ENCODE measurements around the gene CDH13. TPM values are rescaled to one million over a fixed set of nuclear protein-coding genes. Genes with fewer than 3 reads are reported as not detected.

The CDH13 gene
- total RNA-seq, 2 donors from 2014 or later, result 2.9 TPM; not detected in 1

DNA sequence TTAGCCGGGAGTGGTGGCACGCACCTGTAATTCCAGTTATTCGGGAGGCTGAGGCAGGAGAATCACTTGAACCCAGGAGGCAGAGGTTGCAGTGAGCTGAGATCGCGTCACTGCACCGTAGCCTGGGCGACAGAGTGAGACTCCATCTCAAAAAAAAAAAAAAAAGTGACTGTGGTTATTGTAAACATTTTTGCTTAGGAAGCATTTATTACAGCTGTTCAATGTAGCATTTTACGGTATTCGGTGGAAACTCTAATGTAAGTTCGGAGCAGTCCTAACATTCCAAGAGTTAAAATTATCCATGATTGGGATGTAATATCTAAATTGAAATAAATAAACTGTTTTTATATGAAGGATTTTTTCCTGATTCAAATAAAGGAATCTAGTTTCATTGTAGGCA lies 926.2 kb downstream of the CDH13 start:
- 59 to 64% methylated on average over 10 of the region's 10 CpGs for WGBS, 2 donors
- TF ChIP-seq POLR2A (IDR thresholded peaks at IDR 0.05), result no peak
- TF ChIP-seq, protein P1, sequence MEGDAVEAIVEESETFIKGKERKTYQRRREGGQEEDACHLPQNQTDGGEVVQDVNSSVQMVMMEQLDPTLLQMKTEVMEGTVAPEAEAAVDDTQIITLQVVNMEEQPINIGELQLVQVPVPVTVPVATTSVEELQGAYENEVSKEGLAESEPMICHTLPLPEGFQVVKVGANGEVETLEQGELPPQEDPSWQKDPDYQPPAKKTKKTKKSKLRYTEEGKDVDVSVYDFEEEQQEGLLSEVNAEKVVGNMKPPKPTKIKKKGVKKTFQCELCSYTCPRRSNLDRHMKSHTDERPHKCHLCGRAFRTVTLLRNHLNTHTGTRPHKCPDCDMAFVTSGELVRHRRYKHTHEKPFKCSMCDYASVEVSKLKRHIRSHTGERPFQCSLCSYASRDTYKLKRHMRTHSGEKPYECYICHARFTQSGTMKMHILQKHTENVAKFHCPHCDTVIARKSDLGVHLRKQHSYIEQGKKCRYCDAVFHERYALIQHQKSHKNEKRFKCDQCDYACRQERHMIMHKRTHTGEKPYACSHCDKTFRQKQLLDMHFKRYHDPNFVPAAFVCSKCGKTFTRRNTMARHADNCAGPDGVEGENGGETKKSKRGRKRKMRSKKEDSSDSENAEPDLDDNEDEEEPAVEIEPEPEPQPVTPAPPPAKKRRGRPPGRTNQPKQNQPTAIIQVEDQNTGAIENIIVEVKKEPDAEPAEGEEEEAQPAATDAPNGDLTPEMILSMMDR (IDR thresholded peaks at IDR 0.05), result no peak

DNA sequence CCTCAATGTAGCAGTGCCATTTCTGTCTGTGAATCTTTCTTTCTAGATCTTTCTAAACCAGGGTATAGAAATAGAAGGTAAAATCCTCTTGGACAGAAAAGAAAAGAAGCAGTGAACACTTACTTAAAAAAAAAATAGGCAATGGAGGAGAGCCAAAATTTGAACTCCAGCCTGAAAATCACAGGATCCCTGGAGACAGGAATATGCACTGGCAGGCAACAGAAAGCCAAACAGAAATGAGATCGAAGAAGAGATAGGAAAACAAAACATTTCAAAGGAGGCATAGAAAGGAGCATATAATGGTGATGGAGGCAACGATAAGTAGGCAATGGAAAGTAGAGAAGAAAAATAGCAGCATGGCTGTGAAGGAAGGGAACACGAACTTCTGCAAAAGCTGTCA lies 927.3 kb downstream of the CDH13 start:
- no peak for ATAC-seq
- no peak overlapping the region for H3K4me3 ChIP-seq
- intact Hi-C loops (cut with DNase I), result no loop called here
- H3K9me3 ChIP-seq, result no peaks in the 10 kb centered on the region
- WGBS, 2 donors, result 36 to 42% methylated on average over 3 of the region's 3 CpGs
- H3K27me3 ChIP-seq, result no peaks in the 10 kb centered on the region
- no peaks in the 10 kb centered on the region for H3K4me1 ChIP-seq
- no peak overlapping the region for H3K27ac ChIP-seq
- no peak for DNase-seq
- no peaks in the 10 kb centered on the region for H3K36me3 ChIP-seq (replicated peaks in 1 of 2; ENCODE audit: insufficient read depth in 1 of 2, low read depth in 2 of 2)
- TF ChIP-seq, protein P1 (IDR thresholded peaks at IDR 0.05), result no peak
- no peak for TF ChIP-seq POLR2A (IDR thresholded peaks at IDR 0.05)

More for the DNA sequence above, 926.2 kb downstream of the CDH13 start:
- no peaks in the 10 kb centered on the region for H3K36me3 ChIP-seq (replicated peaks in 1 of 2; ENCODE audit: insufficient read depth in 1 of 2, low read depth in 2 of 2)
- DNase-seq (no peak), ATAC-seq (no peak)
- no peaks in the 10 kb centered on the region for H3K9me3 ChIP-seq
- H3K4me3 ChIP-seq, result no peak overlapping the region
- no peak overlapping the region for H3K27ac ChIP-seq
- intact Hi-C loops (cut with DNase I), result no loop called here
- no peaks in the 10 kb centered on the region for H3K27me3 ChIP-seq
- no peaks in the 10 kb centered on the region for H3K4me1 ChIP-seq

DNA sequence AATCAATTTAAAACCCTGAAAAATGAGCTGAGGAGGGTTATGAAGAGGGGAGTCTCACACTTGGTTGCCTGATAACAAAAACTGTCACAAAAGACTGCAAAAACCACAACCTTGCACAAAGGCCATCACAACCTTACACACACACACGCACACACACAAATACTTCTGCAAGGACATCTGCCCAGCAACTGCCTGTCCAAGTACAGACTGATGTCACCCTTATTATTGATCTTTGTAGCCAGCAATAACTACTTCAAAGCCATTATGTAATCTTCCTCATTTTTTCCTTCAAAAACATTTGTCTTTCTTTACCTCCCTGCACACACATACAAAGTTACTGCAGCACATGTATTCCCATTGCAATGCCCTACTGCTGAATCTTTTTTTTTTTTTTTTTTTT lies 927.8 kb downstream of the CDH13 start:
- no peak overlapping the region for H3K27ac ChIP-seq
- no peaks in the 10 kb centered on the region for H3K27me3 ChIP-seq
- no peaks in the 10 kb centered on the region for H3K36me3 ChIP-seq (replicated peaks in 1 of 2; ENCODE audit: insufficient read depth in 1 of 2, low read depth in 2 of 2)
- no peaks in the 10 kb centered on the region for H3K9me3 ChIP-seq
- no peak overlapping the region for H3K4me3 ChIP-seq
- DNase-seq (no peak), ATAC-seq (no peak)
- intact Hi-C loops (cut with DNase I), result no loop called here
- no peak for TF ChIP-seq POLR2A (IDR thresholded peaks at IDR 0.05)
- TF ChIP-seq, protein P1 (IDR thresholded peaks at IDR 0.05), result no peak
- WGBS, 2 donors, result 53 to 67% methylated on average over 1 of the region's 1 CpG
- H3K4me1 ChIP-seq, result no peaks in the 10 kb centered on the region

DNA sequence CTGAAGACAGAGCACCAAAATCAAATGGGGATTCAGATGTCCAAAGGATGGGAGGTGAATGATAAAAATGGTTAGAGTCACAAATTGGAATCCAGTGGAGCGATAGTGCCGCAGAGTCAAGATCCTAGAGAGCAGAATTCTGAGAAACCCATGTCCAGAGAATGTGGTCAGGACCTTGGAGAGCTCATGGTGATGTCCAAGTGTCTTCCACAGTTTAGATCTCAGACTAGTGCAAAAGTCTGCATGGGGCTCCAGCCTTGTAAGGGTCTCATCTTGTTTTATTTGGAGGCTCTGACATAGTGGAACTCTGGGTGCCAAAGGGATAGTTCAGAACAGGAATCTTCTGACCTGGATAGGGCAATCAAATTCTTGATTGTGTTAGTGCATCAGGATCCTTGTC lies 935.1 kb downstream of the CDH13 start:
- no peaks in the 10 kb centered on the region for H3K27me3 ChIP-seq
- intact Hi-C loops (cut with DNase I), result no loop called here
- H3K36me3 ChIP-seq (replicated peaks in 1 of 2; ENCODE audit: insufficient read depth in 1 of 2, low read depth in 2 of 2), result no peaks in the 10 kb centered on the region
- WGBS, 2 donors, result 81 to 92% methylated on average over 2 of the region's 2 CpGs
- no peak for ATAC-seq
- H3K4me1 ChIP-seq, result no peaks in the 10 kb centered on the region
- H3K4me3 ChIP-seq, result no peak overlapping the region
- DNase-seq, result no peak
- TF ChIP-seq, protein P1 (IDR thresholded peaks at IDR 0.05), result no peak
- no peak for TF ChIP-seq POLR2A (IDR thresholded peaks at IDR 0.05)
- no peaks in the 10 kb centered on the region for H3K9me3 ChIP-seq
- no peak overlapping the region for H3K27ac ChIP-seq

- Histone ChIP-seq H3K4me3 (no peak overlapping the region), H3K27ac (no peak overlapping the region), H3K36me3 (replicated peaks in 1 of 2; ENCODE audit: insufficient read depth in 1 of 2, low read depth in 2 of 2) (no peaks in the 10 kb centered on the region), H3K27me3 (no peaks in the 10 kb centered on the region), H3K4me1 (no peaks in the 10 kb centered on the region), H3K9me3 (no peaks in the 10 kb centered on the region)
- intact Hi-C loops (cut with DNase I), result no loop called here
- ATAC-seq (no peak), DNase-seq (no peak)
- TF ChIP-seq POLR2A (IDR thresholded peaks at IDR 0.05), result no peak
- TF ChIP-seq, protein P1 (IDR thresholded peaks at IDR 0.05), result no peak
- WGBS, 2 donors, result 33 to 37% methylated on average over 7 of the region's 7 CpGs
Observed at GRCh38 chr16:83568345-83568744, 941.6 kb downstream of the CDH13 start.

Data from body of pancreas (tissue), 4 donors.